ENCODE measurements around the gene CD48.
"Not testable (repeated sequence)": the region's sequence is repeated elsewhere in the genome, so short reads cannot be mapped to it uniquely, and the experiment has no call there.

Gene CD48

DNA sequence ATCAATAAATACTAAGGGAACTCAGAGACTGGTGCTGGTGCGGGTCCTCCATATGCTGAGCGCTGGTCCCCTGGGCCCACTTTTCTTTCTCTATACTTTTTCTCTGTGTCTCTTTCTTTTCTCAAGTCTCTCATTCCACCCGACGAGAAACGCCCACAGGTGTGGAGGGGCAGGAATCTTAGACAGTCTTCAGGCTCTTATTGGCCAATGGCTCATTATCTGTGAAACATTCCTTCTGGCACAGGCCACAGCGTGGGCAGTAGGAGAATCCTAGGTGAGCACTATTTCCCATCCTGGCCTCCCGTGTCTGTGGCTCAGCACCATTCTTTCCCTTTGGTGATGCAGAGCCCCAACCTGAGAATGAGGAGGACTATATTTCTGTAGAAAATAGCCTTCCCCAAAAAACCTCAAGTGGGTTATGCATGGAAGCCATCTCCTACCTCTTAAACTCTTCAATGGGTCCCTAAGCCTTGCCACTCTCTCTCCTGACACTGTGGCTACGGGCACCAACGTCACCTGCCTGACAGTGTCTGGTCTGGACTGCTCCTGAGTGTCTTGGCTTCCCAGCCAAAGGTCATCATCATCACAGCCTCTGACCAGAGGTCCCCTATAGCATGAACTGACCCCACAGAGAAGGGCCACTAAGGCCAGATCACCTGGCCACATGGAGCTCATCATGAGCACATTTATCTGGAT lies 58.5 kb downstream of the CD48 start:
- no peak for DNase-seq (ENCODE audit: low read depth)

DNA sequence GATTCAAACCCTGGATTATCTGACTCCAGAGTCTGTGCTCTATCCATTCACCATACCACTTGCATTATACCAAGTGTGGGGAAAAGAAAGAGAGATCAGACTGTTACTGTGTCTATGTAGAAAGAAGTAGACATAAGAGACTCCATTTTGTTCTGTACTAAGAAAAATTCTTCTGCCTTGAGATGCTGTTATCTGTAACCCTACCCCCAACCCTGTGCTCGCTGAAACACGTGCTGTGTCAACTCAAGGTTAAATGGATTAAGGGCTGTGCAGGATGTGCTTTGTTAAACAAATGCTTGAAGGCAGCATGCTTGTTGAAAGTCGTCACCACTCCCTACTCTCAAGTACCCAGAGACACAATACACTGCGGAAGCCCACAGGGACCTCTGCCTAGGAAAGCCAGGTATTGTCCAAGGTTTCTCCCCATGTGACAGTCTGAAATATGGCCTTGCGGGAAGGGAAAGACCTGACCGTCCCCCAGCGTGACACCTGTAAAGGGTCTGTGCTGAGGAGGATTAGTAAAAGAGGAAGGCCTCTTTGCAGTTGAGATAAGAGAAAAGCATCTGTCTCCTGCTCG lies 59.5 kb downstream of the CD48 start:
- DNase-seq (ENCODE audit: low read depth): not testable (repeated sequence)

DNA sequence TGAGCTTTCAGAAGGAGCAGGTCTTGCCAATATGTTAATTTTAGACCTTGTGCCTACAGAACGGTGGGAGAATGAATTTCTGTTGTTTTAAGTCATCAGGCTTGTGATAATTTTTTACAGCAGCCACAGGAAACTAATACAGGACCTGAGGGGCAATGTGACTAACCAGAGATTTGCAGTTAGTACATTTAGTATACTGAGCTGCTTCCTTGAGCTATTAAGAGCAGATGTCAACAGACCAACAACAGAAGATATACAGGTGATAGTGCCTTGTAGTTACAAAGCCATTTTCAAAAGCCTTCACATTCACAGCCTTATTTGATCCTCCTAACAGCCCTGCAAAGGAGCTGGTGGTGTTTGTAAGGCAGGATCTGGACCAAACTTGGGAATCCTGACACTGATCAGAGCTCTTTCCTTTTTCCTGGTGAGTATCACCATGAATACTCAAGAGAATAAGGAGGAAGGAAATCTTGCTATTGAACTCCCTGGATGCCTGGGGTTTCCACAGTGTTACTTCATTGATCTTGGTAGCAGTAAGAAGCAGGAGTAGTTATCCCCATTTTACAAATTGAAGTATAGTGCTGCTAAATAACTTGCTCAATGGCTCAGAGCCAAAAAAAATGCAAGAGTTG lies 60.1 kb downstream of the CD48 start:
- DNase-seq (ENCODE audit: low read depth): no peak

GRCh38 chr1:160647329-160647720 lies 64.3 kb downstream of the CD48 start:
- no peak for DNase-seq (ENCODE audit: low read depth)

DNA sequence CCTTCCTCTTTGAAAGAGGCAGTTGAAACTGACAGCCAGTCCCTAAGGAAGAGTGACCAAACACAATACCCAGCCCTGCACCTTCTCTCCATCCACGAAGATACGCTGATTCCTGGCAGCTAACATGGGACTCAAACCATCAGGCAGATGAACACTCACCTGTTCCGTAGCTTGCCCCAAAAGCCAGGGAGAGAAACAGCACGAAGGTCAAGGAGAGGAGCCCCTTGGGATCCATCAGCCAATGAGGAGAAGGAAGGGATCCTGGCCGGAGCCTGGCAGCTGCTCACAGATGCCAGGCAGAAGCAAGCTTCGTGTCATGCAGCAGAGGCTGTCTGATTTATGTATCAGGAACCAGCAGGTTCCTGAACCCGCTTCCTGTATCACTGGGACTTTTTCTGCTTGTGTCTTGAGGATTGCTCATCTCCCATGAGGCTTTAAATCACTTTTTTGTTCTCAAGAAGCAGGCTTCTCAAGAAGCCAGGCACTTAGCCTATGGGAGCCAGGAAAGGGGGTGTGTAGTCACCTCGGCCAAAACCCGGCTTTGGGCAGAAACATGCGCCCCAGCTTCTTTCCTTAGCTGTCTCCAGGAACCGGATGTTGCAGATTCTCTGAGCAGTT lies 64.8 kb downstream of the CD48 start, which contains the start of gene SLAMF1:
Gene SLAMF1, minus strand, starts transcription at position 334 of the 618 bp plus-strand sequence. Its CDS starts 99 bp downstream, at position 235.
- peak; percentile 41 for DNase-seq (ENCODE audit: low read depth)

- DNase-seq (ENCODE audit: low read depth): no peak
These were observed 65.4 kb downstream of the CD48 start for GRCh38 chr1:160646180-160646579.

DNA sequence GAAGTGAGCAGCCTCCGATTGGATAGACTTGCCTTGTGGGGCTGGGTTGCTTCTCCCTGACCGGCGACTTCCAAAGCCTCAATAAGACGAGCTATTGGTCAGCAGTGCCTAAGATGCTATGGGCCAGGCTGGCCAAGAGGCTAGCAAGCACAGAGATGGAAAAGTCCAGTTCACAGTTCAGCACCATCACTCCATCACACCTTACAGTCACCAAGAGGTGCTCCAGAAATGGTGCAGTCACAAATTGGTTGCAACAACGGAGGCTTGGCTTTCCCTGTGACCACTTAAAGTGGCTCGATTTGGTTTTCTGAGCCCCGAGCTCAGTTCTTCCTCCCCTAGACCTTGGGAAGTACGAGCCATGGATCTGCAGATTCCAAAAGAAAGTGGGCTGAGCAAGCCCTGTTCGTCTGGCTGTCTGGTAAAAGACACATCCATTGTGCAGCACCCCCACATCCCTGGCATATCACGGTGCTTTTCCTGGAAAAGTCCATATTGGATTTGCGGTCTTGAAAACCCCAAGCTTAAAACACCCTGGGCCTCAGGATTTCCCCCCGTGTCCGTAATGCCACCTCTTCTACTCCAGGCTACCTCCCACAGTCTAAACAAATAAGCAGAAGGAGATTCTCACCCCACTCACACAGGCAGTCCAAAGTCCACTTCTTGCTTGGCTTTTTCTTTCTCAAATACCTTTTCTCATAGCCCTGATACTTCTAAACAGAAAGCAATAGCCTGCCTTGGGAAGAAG lies 66.1 kb downstream of the CD48 start:
- DNase-seq (ENCODE audit: low read depth): no peak

GRCh38 chr1:160644399-160644798 lies 67.2 kb downstream of the CD48 start:
- no peak for DNase-seq (ENCODE audit: low read depth)

GRCh38 chr1:160643138-160643537 lies 68.5 kb downstream of the CD48 start:
- DNase-seq (ENCODE audit: low read depth): no peak

DNA sequence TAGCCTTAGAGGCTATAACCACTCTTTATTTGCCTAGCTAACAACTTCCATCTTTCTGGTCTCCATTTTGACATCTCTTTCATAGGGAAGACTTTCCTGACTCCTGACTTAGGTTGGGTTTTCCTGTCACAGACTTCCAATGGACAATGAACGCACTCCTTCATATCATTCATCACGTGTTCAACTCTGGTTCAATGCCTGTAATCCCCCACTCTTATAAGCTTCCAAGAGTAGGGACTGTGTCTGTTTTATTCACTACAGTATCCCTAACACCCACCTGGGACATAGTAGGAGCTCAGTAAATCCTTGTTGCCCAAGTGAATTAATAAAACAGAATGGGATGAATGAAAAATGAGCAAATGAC lies 69.4 kb downstream of the CD48 start:
- DNase-seq (ENCODE audit: low read depth): no peak

- no peak for DNase-seq (ENCODE audit: low read depth)
These were observed 70.0 kb downstream of the CD48 start for GRCh38 chr1:160641323-160642280.

DNA sequence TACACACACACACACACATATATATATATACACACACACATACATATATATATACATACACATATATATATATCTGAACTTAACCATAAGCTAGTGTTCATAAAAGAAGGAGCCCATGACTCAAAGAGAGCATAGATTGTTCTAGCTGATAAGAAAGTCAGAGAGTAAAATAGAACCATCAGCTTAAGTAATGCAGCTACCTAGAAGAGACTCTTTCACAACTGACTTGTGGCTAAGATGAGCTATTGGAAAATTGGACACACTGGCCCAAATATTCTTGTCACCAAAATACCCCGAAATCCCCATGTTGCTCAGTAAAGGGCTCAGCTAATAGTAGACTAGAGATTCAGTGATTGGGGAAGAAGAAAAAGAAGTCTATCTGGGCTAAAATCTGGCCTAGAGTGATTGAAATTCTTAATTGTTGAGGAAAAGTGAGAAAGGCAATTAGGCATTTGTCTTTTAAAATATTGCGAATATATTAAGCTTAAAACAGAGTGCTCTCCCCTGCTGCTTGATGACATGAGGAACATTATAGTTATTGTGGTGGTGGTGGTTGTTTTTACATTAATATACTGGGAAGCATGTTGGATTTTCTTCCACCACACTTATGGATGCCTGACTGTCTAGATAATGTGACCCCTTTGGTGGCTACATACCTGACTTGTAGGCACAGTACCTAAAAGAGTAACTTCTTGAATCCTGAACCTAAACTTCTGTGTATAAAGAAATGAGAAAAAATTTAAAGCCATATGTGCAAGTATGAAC lies 71.1 kb downstream of the CD48 start:
- no peak for DNase-seq (ENCODE audit: low read depth)

DNA sequence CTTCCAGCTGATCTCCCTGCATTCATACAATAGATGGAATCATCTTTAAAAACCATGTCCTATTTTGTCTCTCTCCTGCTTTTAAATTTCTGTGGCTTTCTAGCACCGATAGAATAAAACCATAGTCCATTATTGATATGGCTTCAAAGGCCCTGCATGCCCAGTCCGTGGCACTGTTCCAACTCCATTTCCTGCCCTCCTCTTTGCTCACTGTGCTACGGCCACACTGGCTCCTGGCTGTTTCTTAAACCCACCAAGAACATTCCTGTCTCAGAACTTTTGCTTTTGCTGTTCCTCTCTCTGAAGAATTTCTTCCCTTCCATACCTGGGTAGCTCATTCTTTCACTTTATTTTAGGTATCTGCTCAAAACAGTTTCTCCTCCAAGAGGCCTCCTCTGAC lies 72.0 kb downstream of the CD48 start:
- no peak for DNase-seq (ENCODE audit: low read depth)

GRCh38 chr1:160638926-160639325 lies 72.7 kb downstream of the CD48 start:
- DNase-seq (ENCODE audit: low read depth): no peak

DNA sequence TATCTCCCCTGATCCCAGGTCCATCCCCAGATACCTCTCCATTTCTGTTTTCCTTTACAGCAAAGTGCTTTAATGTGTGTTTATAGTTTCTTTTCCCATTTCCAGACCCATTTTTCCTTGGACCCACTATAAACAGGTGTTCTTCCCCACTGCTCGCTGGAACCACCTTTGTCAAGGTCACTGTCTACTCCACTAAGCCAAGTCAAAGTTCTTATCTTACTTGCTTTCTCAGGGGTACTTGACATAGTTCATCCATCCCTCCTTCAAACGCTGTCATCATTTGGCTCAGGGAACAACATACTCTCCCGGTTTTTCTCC lies 73.1 kb downstream of the CD48 start:
- no peak for DNase-seq (ENCODE audit: low read depth)

DNA sequence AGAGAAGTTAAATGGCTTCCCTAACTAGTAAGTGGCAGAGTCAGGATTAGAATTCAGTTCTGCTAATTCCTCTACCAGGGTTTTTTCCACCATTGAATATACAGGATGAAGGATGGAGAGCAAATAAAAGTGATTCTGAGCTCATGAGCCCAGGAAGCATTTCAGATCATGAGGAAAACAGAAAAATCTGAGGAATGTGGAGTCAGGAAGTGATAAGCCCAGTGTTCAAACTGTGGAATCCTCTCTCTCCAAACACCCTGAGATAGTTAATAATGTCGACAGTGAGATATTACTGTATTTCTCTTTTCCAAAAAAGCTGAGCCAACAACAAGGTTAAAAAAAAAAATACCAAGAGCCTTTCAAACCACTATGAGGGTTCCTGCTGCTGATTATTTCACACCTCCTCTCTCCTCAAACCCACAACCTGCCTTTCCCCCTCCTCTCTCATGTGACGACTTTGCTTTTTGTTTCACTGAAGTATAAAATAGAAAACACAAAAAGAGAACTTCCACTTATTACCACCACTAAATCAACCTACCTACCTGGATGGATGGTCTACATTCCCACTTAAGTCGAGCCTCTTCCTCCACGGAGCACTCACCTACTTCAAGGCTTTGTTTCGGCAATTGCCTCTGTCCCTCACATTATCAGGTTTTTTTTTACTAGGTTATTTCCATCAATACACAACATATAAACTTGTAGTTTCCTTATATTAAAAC lies 73.6 kb downstream of the CD48 start:
- DNase-seq (ENCODE audit: low read depth): no peak

DNA sequence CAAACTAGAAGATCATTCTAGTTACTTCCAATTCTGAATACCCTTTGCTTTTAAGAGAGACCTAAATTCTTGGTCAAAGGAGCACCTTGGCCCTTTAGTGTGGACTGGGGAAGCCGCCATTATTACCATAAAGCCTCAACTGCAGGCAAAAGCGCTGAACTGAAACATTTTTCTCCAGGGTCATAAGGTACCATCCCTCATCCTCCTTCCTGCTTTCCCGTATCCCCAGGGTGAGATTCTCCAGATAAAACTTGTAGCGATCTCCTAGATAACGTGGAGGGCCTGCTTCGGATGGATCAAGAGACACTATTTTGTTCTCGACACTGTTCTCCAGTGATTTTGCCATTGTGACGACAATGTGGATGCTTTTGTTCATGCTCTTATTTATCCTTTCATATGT lies 74.6 kb downstream of the CD48 start:
- DNase-seq (ENCODE audit: low read depth): no peak

DNA sequence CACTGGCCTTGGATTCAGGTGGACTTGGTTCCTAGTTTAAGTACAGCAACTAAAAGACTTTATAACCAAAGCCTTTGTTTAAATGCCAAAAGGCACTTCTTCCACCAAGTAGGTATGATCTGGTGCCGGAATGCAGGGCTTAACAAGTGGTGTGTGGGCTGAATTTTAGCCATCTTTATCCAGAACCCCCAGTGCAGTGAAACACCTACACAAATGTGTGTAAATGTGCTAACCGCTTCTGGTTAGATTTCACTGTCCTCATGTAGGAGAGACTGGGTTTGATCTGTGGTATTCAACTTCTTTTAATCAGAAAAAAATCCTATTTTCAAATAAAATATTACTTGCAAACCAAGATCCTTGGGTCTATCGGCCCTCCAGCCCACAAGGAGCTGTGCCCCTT lies 75.1 kb downstream of the CD48 start:
- DNase-seq (ENCODE audit: low read depth): no peak

- no peak for DNase-seq (ENCODE audit: low read depth)
These were observed 75.5 kb downstream of the CD48 start for GRCh38 chr1:160636076-160636475.

All from CMK (cell line).